Measurements from ENCODE around the gene HIVEP3.
A peak's percentile ranks its signal among the peaks of the same experiment; 100 is the strongest.

Gene HIVEP3

GRCh38 chr1:41659159-41659495 is 259.6 kb downstream of the HIVEP3 start:
- Histone ChIP-seq H3K27ac (ENCODE audit: low read depth, low read length) (no peak overlapping the region), H3K9ac (ENCODE audit: low read length) (no peak overlapping the region), H3K36me3 (ENCODE audit: control insufficient read depth, insufficient read depth, low read length) (no peaks in the 10 kb centered on the region), H3K27me3 (ENCODE audit: insufficient read depth, low read length, poor library complexity) (peaks cover 12% of the 10 kb centered on the region), H3K79me1 (ENCODE audit: low read length) (no peaks in the 10 kb centered on the region), H3K4me1 (ENCODE audit: control insufficient read depth, low read depth, low read length) (no peaks in the 10 kb centered on the region), H3K4me2 (ENCODE audit: low read length) (no peak overlapping the region), H3K4ac (ENCODE audit: low read depth, low read length) (no peak overlapping the region), H4K5ac (ENCODE audit: low read length) (no peak overlapping the region), H3K18ac (ENCODE audit: low read length) (no peak overlapping the region), H3K56ac (ENCODE audit: low read length) (no peak overlapping the region), H2AK5ac (ENCODE audit: low read length) (no peak overlapping the region), H3K23ac (ENCODE audit: low read length) (no peak overlapping the region), H3K4me3 (ENCODE audit: low read length) (no peak overlapping the region), H2BK120ac (ENCODE audit: low read depth, low read length) (no peak overlapping the region), H3K79me2 (ENCODE audit: control insufficient read depth, insufficient read depth, low read length) (no peaks in the 10 kb centered on the region), H2BK5ac (ENCODE audit: low read length) (no peak overlapping the region), H4K8ac (ENCODE audit: low read depth, low read length) (no peak overlapping the region), H2BK15ac (replicated peaks; ENCODE audit: low read depth) (no peak overlapping the region)
- no CpG with 5 or more reads among the region's 2 CpGs for WGBS (ENCODE audit: extremely low coverage, insufficient coverage, low lambda C conversion rate)
- no peak for DNase-seq

GRCh38 chr1:41658431-41659158 is 260.1 kb downstream of the HIVEP3 start:
- Histone ChIP-seq H3K36me3 (ENCODE audit: control insufficient read depth, insufficient read depth, low read length) (no peaks in the 10 kb centered on the region), H3K79me1 (ENCODE audit: low read length) (no peaks in the 10 kb centered on the region), H4K8ac (ENCODE audit: low read depth, low read length) (no peak overlapping the region), H3K56ac (ENCODE audit: low read length) (no peak overlapping the region), H3K27ac (ENCODE audit: low read depth, low read length) (no peak overlapping the region), H2AK5ac (ENCODE audit: low read length) (no peak overlapping the region), H3K4me1 (ENCODE audit: control insufficient read depth, low read depth, low read length) (no peaks in the 10 kb centered on the region), H3K9ac (ENCODE audit: low read length) (no peak overlapping the region), H2BK5ac (ENCODE audit: low read length) (no peak overlapping the region), H2BK120ac (ENCODE audit: low read depth, low read length) (no peak overlapping the region), H3K4me2 (ENCODE audit: low read length) (no peak overlapping the region), H3K79me2 (ENCODE audit: control insufficient read depth, insufficient read depth, low read length) (no peaks in the 10 kb centered on the region), H3K18ac (ENCODE audit: low read length) (no peak overlapping the region), H3K27me3 (ENCODE audit: insufficient read depth, low read length, poor library complexity) (peaks cover 12% of the 10 kb centered on the region), H2BK15ac (replicated peaks; ENCODE audit: low read depth) (no peak overlapping the region), H4K5ac (ENCODE audit: low read length) (no peak overlapping the region), H3K4ac (ENCODE audit: low read depth, low read length) (no peak overlapping the region), H3K4me3 (ENCODE audit: low read length) (no peak overlapping the region), H3K23ac (ENCODE audit: low read length) (no peak overlapping the region)
- no peak for DNase-seq
- no CpG with 5 or more reads among the region's 12 CpGs for WGBS (ENCODE audit: extremely low coverage, insufficient coverage, low lambda C conversion rate)

- no CpG with 5 or more reads among the region's 7 CpGs for WGBS (ENCODE audit: extremely low coverage, insufficient coverage, low lambda C conversion rate)
- Histone ChIP-seq H3K9ac (ENCODE audit: low read length) (no peak overlapping the region), H3K79me2 (ENCODE audit: control insufficient read depth, insufficient read depth, low read length) (no peaks in the 10 kb centered on the region), H4K5ac (ENCODE audit: low read length) (no peak overlapping the region), H3K56ac (ENCODE audit: low read length) (no peak overlapping the region), H3K4ac (ENCODE audit: low read depth, low read length) (no peak overlapping the region), H3K18ac (ENCODE audit: low read length) (no peak overlapping the region), H2BK5ac (ENCODE audit: low read length) (no peak overlapping the region), H2BK120ac (ENCODE audit: low read depth, low read length) (no peak overlapping the region), H3K4me3 (ENCODE audit: low read length) (no peak overlapping the region), H3K27ac (ENCODE audit: low read depth, low read length) (no peak overlapping the region), H3K79me1 (ENCODE audit: low read length) (no peaks in the 10 kb centered on the region), H4K8ac (ENCODE audit: low read depth, low read length) (no peak overlapping the region), H3K27me3 (ENCODE audit: insufficient read depth, low read length, poor library complexity) (peaks cover 12% of the 10 kb centered on the region), H3K4me2 (ENCODE audit: low read length) (no peak overlapping the region), H3K36me3 (ENCODE audit: control insufficient read depth, insufficient read depth, low read length) (no peaks in the 10 kb centered on the region), H3K4me1 (ENCODE audit: control insufficient read depth, low read depth, low read length) (no peaks in the 10 kb centered on the region), H2BK15ac (replicated peaks; ENCODE audit: low read depth) (no peak overlapping the region), H3K23ac (ENCODE audit: low read length) (no peak overlapping the region), H2AK5ac (ENCODE audit: low read length) (no peak overlapping the region)
- DNase-seq, result no peak
These were observed 260.9 kb downstream of the HIVEP3 start for GRCh38 chr1:41657679-41658295.

- H3K23ac ChIP-seq (ENCODE audit: low read length), result no peak overlapping the region
- no peak overlapping the region for H4K8ac ChIP-seq (ENCODE audit: low read depth, low read length)
- no peak overlapping the region for H3K4me3 ChIP-seq (ENCODE audit: low read length)
- no peak overlapping the region for H3K56ac ChIP-seq (ENCODE audit: low read length)
- no peak overlapping the region for H3K4me2 ChIP-seq (ENCODE audit: low read length)
- no peak overlapping the region for H3K18ac ChIP-seq (ENCODE audit: low read length)
- no peaks in the 10 kb centered on the region for H3K79me1 ChIP-seq (ENCODE audit: low read length)
- no peak overlapping the region for H3K4ac ChIP-seq (ENCODE audit: low read depth, low read length)
- H3K27ac ChIP-seq (ENCODE audit: low read depth, low read length), result no peak overlapping the region
- no peaks in the 10 kb centered on the region for H3K36me3 ChIP-seq (ENCODE audit: control insufficient read depth, insufficient read depth, low read length)
- DNase-seq, result no peak
- no peaks in the 10 kb centered on the region for H3K79me2 ChIP-seq (ENCODE audit: control insufficient read depth, insufficient read depth, low read length)
- peaks cover 12% of the 10 kb centered on the region for H3K27me3 ChIP-seq (ENCODE audit: insufficient read depth, low read length, poor library complexity)
- H2BK15ac ChIP-seq (replicated peaks; ENCODE audit: low read depth), result no peak overlapping the region
- no peak overlapping the region for H4K5ac ChIP-seq (ENCODE audit: low read length)
- no peak overlapping the region for H2BK5ac ChIP-seq (ENCODE audit: low read length)
- no peak overlapping the region for H3K9ac ChIP-seq (ENCODE audit: low read length)
- no CpG with 5 or more reads among the region's 9 CpGs for WGBS (ENCODE audit: extremely low coverage, insufficient coverage, low lambda C conversion rate)
- H2BK120ac ChIP-seq (ENCODE audit: low read depth, low read length), result no peak overlapping the region
- H2AK5ac ChIP-seq (ENCODE audit: low read length), result no peak overlapping the region
- no peaks in the 10 kb centered on the region for H3K4me1 ChIP-seq (ENCODE audit: control insufficient read depth, low read depth, low read length)
These were observed 261.8 kb downstream of the HIVEP3 start for GRCh38 chr1:41656825-41657500.

- no peak overlapping the region for H2AK5ac ChIP-seq (ENCODE audit: low read length)
- peaks cover 7% of the 10 kb centered on the region for H3K27me3 ChIP-seq (ENCODE audit: insufficient read depth, low read length, poor library complexity)
- H3K79me1 ChIP-seq (ENCODE audit: low read length), result no peaks in the 10 kb centered on the region
- no peak overlapping the region for H3K9ac ChIP-seq (ENCODE audit: low read length)
- H4K8ac ChIP-seq (ENCODE audit: low read depth, low read length), result no peak overlapping the region
- H3K23ac ChIP-seq (ENCODE audit: low read length), result peak overlapping the region; percentile 52
- H3K27ac ChIP-seq (ENCODE audit: low read depth, low read length), result no peak overlapping the region
- no peaks in the 10 kb centered on the region for H3K79me2 ChIP-seq (ENCODE audit: control insufficient read depth, insufficient read depth, low read length)
- no peak overlapping the region for H4K5ac ChIP-seq (ENCODE audit: low read length)
- no peak overlapping the region for H2BK120ac ChIP-seq (ENCODE audit: low read depth, low read length)
- H3K4me3 ChIP-seq (ENCODE audit: low read length), result no peak overlapping the region
- no peaks in the 10 kb centered on the region for H3K36me3 ChIP-seq (ENCODE audit: control insufficient read depth, insufficient read depth, low read length)
- no peak overlapping the region for H3K18ac ChIP-seq (ENCODE audit: low read length)
- H3K4me1 ChIP-seq (ENCODE audit: control insufficient read depth, low read depth, low read length), result no peaks in the 10 kb centered on the region
- H3K56ac ChIP-seq (ENCODE audit: low read length), result no peak overlapping the region
- no peak overlapping the region for H3K4ac ChIP-seq (ENCODE audit: low read depth, low read length)
- WGBS (ENCODE audit: extremely low coverage, insufficient coverage, low lambda C conversion rate), result no CpG with 5 or more reads among the region's 2 CpGs
- H3K4me2 ChIP-seq (ENCODE audit: low read length), result no peak overlapping the region
- no peak for DNase-seq
- no peak overlapping the region for H2BK5ac ChIP-seq (ENCODE audit: low read length)
- H2BK15ac ChIP-seq (replicated peaks; ENCODE audit: low read depth), result no peak overlapping the region
These were observed 262.7 kb downstream of the HIVEP3 start for GRCh38 chr1:41656068-41656467.
